Measurements from ENCODE around the gene KCNMB3.

- TF ChIP-seq CTCF (IDR thresholded peaks at IDR 0.05) (no peak), POLR2A (IDR thresholded peaks at IDR 0.05) (no peak)
These were observed 28.9 kb upstream of the KCNMB3 start for GRCh38 chr3:179279837-179280236.

Data from body of pancreas (tissue), 4 donors.